SK-N-MC (cell line): ENCODE measurements around the gene PPT2.
"Not testable (repeated sequence)": the region's sequence is repeated elsewhere in the genome, so short reads cannot be mapped to it uniquely, and the experiment has no call there.

ENCODE experiments used
- DNase-seq: peaks from one replicate; pipeline ENCODE4 v3.0.0-alpha.2; 2011; ENCODE audit warnings: low read depth, low spot score
- H3K27ac ChIP-seq: fragments of 200-600 bp; sonication (generic); 2 replicates; pipeline ENCODE4 v1.5.1; 2016; ENCODE audit warnings: mixed run types
- H3K36me3 ChIP-seq: fragments of 200-600 bp; sonication (generic); 2 replicates; pipeline ENCODE4 v1.6.1; 2017; ENCODE audit warnings: antibody characterized with exemption, low read length, mixed read lengths; ENCODE audit not compliant: insufficient read depth
- H3K4me3 ChIP-seq: fragments of 200-600 bp; sonication (generic); 2 replicates; pipeline ENCODE4 v1.5.1; 2016
- H3K9ac ChIP-seq: fragments of 200-600 bp; sonication (generic); 2 replicates; pipeline ENCODE4 v1.8.0; 2017; ENCODE audit warnings: mixed run types, mixed read lengths; ENCODE audit not compliant: insufficient read length
- H3K9me3 ChIP-seq: fragments of 200-600 bp; sonication (generic); 2 replicates; pipeline ENCODE4 v1.6.1; 2017; ENCODE audit warnings: low read depth, mild to moderate bottlenecking, antibody characterized with exemption, low read length, moderate library complexity, mixed read lengths
- EZH2 ChIP-seq: fragments of 200-600 bp; sonication (generic); IDR thresholded peaks from one replicate; pipeline ENCODE4 v1.6.1; 2017; ENCODE audit warnings: antibody characterized with exemption
- FOXP2 ChIP-seq: optimal IDR thresholded peaks from 2 replicates; pipeline ENCODE3; 2011; ENCODE audit warnings: mild to moderate bottlenecking, moderate library complexity; ENCODE audit not compliant: insufficient read depth; ENCODE audit errors: extremely low read length, control extremely low read depth
- POLR2AphosphoS5 ChIP-seq: IDR thresholded peaks from 2 replicates; pipeline ENCODE4 v1.6.1; 2012; ENCODE audit warnings: mild to moderate bottlenecking, low read depth, low read length, borderline replicate concordance

The PPT2 gene

DNA sequence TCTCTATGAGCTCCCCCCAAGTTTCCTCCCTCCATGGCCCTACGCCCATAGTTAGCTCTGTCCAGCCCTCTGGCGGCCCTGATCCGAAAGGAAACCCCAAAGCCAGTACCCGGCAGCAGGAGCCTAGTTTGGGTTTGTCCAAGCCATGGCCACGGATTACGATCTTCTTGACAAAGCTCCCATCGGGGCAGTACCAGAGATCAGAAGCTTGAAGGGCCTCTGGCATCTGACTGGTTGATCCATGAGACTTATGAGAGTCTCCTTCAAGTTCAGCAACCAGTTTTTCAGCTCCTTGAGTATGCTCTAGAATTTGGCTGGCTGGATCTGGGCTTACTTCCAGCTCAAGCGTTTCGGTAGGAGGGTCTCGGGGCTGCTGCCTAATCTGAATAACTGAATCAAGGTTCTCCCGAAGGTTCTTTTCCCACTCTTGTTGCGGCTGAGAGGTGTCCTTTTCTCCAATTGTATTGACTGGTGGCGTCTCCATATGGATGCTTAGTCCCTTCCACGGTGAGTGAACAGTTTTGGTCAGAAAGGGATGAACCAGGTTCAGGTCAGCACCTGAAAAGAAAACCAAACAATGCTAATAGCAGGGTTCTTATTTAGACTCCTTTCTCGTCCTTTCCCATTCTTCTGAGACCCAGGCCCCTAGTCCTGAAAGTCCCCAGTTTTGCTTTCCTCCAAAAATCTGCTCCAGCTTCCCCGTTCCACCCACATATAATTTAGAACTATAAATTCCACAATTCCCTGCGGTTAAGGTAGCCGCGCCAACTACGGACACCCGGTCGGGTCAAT lies 24.4 kb upstream of the PPT2 start:
- peaks cover 12% of the 10 kb centered on the region for H3K36me3 ChIP-seq
- H3K9ac ChIP-seq, result peak overlapping the region; percentile 86
- DNase-seq, result no peak
- TF ChIP-seq EZH2, result no peak
- H3K4me3 ChIP-seq, result peak overlapping the region; percentile 99
- H3K9me3 ChIP-seq, result no peaks in the 10 kb centered on the region
- H3K27ac ChIP-seq, result no peak overlapping the region

DNA sequence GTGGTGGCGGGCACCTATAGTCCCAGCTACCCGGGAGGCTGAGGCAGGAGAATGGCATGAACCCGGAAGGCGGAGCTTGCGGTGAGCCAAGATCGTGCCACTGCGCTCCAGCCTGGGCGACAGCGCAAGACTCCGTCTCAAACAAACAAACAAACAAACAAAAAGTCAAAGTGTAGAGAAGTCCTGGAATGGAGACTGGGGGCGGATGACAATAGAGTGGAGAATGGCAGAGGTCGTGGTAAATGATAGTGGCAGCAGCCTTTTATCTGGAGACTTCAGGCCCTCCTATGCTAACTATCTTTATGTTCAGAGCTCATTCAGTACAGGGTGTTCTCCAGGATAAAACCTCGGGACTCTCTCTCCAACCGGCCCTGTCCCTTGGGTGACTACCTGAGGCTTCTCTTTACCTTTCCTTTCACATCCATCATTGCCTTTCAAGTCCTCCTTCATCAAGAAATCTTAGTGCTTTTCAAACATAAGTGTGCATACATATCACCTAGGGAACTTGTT lies 22.4 kb upstream of the PPT2 start:
- TF ChIP-seq FOXP2 (no peak), EZH2 (no peak), POLR2AphosphoS5 (no peak)
- Histone ChIP-seq H3K36me3 (peaks cover 1% of the 10 kb centered on the region), H3K27ac (no peak overlapping the region), H3K9me3 (no peaks in the 10 kb centered on the region), H3K4me3 (no peak overlapping the region), H3K9ac (no peak overlapping the region)
- no peak for DNase-seq

DNA sequence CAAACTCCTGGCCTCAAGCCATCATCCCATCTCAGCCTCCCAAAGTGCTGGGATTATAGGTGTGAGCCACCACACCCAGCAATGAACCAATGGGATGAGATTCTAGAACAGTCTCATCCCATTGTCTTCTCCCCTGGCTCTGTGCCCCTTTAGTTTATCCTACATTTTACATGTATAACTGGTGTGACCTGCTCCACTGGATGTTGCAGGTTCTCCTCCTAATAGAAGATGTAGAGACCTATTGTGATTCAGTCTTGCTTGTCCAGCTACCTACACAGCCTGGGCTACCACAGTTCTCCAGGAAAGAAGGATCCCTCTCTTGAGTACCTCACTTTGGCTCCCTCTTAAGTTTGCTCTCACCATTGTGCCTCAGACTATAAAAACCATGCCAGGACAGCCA lies 21.8 kb upstream of the PPT2 start:
- no peak for DNase-seq
- TF ChIP-seq EZH2 (no peak), FOXP2 (no peak), POLR2AphosphoS5 (no peak)
- no peak overlapping the region for H3K4me3 ChIP-seq
- no peak overlapping the region for H3K9ac ChIP-seq
- no peaks in the 10 kb centered on the region for H3K9me3 ChIP-seq
- H3K36me3 ChIP-seq, result no peaks in the 10 kb centered on the region
- no peak overlapping the region for H3K27ac ChIP-seq

DNA sequence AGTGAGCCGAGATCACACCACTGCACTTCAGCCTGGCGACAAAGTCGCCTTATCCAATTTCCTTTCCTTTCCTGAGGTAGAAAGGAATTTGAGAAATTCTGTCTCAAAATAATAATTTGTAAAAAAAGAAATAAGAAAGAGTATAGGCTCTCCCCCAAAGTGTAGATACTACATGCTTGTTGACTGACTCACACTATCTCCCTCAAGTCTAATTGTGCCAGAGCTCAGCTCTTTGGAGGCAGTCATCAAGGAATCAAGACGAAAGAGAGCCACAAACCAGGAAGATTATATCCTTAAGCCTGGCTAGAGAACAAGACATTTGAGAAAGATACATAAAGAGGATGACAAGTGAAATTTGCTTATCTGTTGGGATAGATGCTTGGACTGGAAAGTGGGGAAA lies 20.2 kb upstream of the PPT2 start:
- H3K27ac ChIP-seq, result no peak overlapping the region
- no peaks in the 10 kb centered on the region for H3K36me3 ChIP-seq
- no peak for DNase-seq
- H3K9me3 ChIP-seq, result no peaks in the 10 kb centered on the region
- TF ChIP-seq FOXP2, result no peak
- TF ChIP-seq EZH2, result no peak
- no peak for TF ChIP-seq POLR2AphosphoS5
- H3K9ac ChIP-seq, result no peak overlapping the region
- H3K4me3 ChIP-seq, result no peak overlapping the region

DNA sequence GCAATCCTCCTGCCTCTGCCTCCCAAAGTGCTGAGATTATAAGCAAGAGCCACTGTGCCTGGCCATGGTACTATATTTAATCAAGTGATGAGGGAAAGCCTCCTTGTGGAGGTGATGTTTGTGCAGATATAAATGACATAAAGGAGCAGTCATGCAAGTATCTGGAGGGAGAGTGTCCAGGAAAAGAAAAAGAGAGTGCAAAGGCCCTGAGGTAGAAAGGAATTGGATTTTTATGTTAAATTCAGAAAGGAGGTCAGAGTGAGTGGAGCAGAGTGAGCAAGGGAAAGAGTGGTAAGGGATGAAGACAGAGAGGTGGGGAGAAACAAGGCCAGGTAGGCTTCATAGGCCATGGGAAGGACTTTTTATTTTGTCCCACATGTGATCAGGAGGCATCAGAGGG lies 16.5 kb upstream of the PPT2 start:
- no peak for TF ChIP-seq EZH2
- TF ChIP-seq POLR2AphosphoS5, result no peak
- no peak for TF ChIP-seq FOXP2
- DNase-seq, result no peak
- no peaks in the 10 kb centered on the region for H3K36me3 ChIP-seq

DNA sequence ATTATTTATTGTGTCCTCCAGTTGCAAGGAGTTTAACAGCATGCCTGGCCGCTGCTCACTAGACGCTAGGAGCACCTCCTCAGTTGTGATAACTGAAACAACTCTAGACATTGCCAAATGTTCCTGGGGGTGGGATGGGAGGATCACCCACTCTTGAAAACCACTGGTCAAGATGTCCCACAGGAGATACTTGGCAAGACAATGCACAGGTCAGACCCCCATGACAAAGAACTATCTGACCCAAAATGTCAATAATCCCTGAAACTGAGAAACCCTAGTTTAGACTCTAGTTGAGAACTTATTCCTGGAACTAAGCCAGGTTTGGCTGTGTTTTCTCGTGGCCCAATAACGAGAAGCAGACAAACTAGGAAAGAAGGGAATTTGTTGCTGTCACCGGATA lies 14.4 kb upstream of the PPT2 start:
- H3K27ac ChIP-seq, result no peak overlapping the region

More for the DNA sequence above, 16.5 kb upstream of the PPT2 start:
- Histone ChIP-seq H3K4me3 (no peak overlapping the region), H3K9ac (no peak overlapping the region), H3K27ac (no peak overlapping the region), H3K9me3 (no peaks in the 10 kb centered on the region)

DNA sequence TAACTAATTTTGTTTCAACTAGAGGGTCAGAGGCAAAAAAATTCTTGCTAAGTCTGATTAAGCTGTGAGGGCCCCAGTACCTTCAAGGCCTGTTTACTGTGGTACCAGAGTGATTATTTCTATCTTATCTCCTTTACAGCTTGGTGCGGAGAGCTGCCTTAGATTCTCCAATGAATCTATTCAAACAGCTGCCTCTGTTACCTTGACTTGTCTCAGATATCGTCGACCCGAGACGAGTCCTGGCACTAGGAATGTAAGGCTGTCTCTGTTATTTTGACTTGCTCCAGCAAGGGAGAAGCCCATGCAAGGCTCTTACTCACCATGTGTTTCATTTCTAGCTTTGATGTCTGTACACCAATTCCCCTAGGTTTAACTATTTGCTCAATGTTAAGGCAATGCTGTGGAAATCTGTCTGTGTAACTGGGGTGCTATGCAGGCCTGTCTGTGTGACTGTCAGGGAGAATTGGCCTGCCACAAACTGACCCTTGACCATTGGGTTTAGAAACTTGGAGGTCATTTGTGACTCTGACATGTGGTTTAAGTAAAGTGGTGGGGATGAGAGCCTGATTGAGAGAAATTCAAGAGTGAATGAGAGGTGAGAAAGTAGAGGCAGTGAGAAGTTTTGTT lies 13.4 kb upstream of the PPT2 start:
- DNase-seq, result no peak
- Histone ChIP-seq H3K9ac (no peak overlapping the region), H3K9me3 (no peaks in the 10 kb centered on the region), H3K4me3 (no peak overlapping the region), H3K36me3 (no peaks in the 10 kb centered on the region), H3K27ac (no peak overlapping the region)
- TF ChIP-seq FOXP2, result no peak
- TF ChIP-seq POLR2AphosphoS5, result no peak
- no peak for TF ChIP-seq EZH2

More for the DNA sequence above, 14.4 kb upstream of the PPT2 start:
- DNase-seq, result no peak
- Histone ChIP-seq H3K4me3 (no peak overlapping the region), H3K9ac (no peak overlapping the region), H3K9me3 (no peaks in the 10 kb centered on the region), H3K36me3 (no peaks in the 10 kb centered on the region)
- no peak for TF ChIP-seq FOXP2
- TF ChIP-seq EZH2, result no peak
- no peak for TF ChIP-seq POLR2AphosphoS5

DNA sequence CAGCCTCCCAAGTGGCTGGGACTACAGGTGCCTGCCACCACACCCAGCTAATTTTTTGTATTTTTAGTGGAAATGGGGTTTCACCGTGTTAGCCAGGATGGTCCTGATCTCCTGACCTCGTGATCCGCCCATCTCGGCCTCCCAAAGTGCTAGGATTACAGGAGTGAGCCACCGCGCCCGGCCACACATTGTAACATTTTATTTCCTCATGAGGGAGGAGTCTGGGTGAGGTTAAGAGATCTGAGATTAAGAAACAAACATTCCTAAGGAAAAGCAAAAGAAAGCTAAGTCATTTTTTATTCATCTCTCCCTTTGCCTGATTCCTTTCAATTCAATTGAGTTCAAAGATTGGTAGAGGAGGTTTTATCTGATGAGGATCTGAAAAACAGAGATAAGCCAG lies 9.7 kb upstream of the PPT2 start:
- not testable (repeated sequence) for DNase-seq, H3K27ac ChIP-seq, H3K9me3 ChIP-seq, H3K9ac ChIP-seq, H3K36me3 ChIP-seq, H3K4me3 ChIP-seq

DNA sequence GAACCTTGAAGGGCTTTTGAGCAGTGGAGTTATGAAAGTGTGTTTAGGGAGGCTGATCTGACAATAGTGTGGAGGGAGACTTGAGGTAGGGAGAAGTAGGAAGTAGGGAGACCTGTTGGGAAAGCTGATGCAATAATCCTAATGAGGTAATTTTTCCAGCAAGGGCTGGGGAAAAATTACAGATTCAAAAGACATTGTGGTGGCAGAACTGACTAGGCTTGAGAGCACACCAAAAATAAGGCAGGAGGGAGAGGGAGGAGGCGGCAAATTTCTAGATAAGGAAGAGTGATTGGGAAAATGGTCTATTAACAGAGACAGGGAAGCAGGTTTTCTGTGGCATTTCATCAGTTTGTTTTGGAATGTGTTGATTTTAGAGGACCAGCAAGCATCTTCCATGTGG lies 7.7 kb upstream of the PPT2 start:
- TF ChIP-seq FOXP2, result no peak
- Histone ChIP-seq H3K4me3 (no peak overlapping the region), H3K9me3 (no peaks in the 10 kb centered on the region), H3K36me3 (no peaks in the 10 kb centered on the region), H3K27ac (peak overlapping the region; percentile 48), H3K9ac (peak overlapping the region; percentile 51)
- DNase-seq, result no peak
